ENCODE data around the gene EFCAB14. TPM values are rescaled to one million over a fixed set of nuclear protein-coding genes. Genes with fewer than 3 reads are reported as not detected.
"Not testable (repeated sequence)": the region's sequence is repeated elsewhere in the genome, so short reads cannot be mapped to it uniquely, and the experiment has no call there.

Gene EFCAB14
- total and polyA plus RNA-seq, 7 donors, result 36.9 to 72.0 (median 63.1) TPM

DNA sequence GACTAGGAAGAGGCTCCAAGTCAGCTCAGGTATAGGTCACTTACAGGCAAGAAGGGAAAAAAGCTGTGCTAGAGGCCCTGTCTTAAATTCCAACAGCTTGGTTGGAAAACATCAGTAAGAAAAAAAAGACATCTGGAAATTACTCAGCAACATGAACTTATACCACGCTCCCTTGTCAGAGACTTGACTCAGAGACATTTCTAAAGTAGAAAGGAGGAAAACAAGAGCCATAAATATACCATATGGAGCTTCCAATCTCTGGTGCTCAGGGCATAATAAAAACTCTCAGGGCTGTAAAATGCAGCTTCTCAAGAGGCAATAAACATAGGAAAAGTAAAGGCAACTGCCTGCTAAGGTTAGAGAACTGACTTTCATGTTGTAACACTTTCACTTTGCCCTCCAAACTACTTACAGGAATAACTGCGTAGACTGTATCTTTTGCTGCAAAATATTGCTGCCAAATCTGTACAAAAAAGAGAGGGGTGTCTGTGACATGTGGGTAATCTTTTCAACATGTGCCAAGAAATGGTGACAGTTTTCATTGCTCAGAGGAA is 65.4 kb downstream of the EFCAB14 start:
- Histone ChIP-seq H3K4me1 (peaks cover 0 to 33% (median 9%) of the 10 kb centered on the region in 4 donors), H3K9me3 (peaks cover 0 to 5% (median 0%) of the 10 kb centered on the region in 4 donors), H3K36me3 (peaks cover 9 to 56% (median 18%) of the 10 kb centered on the region in 4 donors), H3K4me3 (peak overlapping the region; percentile 11 to 24 (median 22)), H3K27ac (peak overlapping the region; percentile 67 to 73 (median 71)), H3K27me3 (no peaks in the 10 kb centered on the region)
- TF ChIP-seq EP300 (IDR thresholded peaks at IDR 0.05) (no peak), POLR2A (IDR thresholded peaks at IDR 0.05) (no peak), POLR2AphosphoS5 (IDR thresholded peaks at IDR 0.05) (peak in 1 of 4 donors; percentile 34), CTCF (IDR thresholded peaks at IDR 0.05) (no peak)
- no peak for DNase-seq
- intact Hi-C loops (cut with DNase I), result no loop called here
- 15 to 57% methylated on average over 2 of the region's 2 CpGs for WGBS, 2 donors

GRCh38 chr1:46652321-46653100 is 66.4 kb downstream of the EFCAB14 start:
- peak overlapping the region; percentile 67 to 73 (median 71) for H3K27ac ChIP-seq
- H3K36me3 ChIP-seq, result peaks cover 4 to 48% (median 14%) of the 10 kb centered on the region in 4 donors
- intact Hi-C loops (cut with DNase I), result no loop called here
- WGBS, 2 donors, result 42 to 60% methylated on average over 6 of the region's 6 CpGs
- H3K4me3 ChIP-seq, result no peak overlapping the region
- no peaks in the 10 kb centered on the region for H3K27me3 ChIP-seq
- peaks cover 0 to 33% (median 9%) of the 10 kb centered on the region in 4 donors for H3K4me1 ChIP-seq
- DNase-seq, result no peak
- TF ChIP-seq CTCF (IDR thresholded peaks at IDR 0.05), result no peak
- no peak for TF ChIP-seq POLR2A (IDR thresholded peaks at IDR 0.05)
- no peak for TF ChIP-seq POLR2AphosphoS5 (IDR thresholded peaks at IDR 0.05)
- TF ChIP-seq EP300 (IDR thresholded peaks at IDR 0.05), result no peak
- H3K9me3 ChIP-seq, result peaks cover 0 to 5% (median 0%) of the 10 kb centered on the region in 4 donors

- H3K27ac ChIP-seq; H3K27me3 ChIP-seq; H3K9me3 ChIP-seq; H3K4me3 ChIP-seq; intact Hi-C loops (cut with DNase I); DNase-seq: not testable (repeated sequence)
- Histone ChIP-seq H3K36me3 (peaks cover 4 to 48% (median 14%) of the 10 kb centered on the region in 4 donors), H3K4me1 (peaks cover 0 to 20% (median 7%) of the 10 kb centered on the region in 4 donors)
- 71 to 86% methylated on average over 3 of the region's 3 CpGs for WGBS, 2 donors
These were observed 67.8 kb downstream of the EFCAB14 start for GRCh38 chr1:46651152-46651551.

DNA sequence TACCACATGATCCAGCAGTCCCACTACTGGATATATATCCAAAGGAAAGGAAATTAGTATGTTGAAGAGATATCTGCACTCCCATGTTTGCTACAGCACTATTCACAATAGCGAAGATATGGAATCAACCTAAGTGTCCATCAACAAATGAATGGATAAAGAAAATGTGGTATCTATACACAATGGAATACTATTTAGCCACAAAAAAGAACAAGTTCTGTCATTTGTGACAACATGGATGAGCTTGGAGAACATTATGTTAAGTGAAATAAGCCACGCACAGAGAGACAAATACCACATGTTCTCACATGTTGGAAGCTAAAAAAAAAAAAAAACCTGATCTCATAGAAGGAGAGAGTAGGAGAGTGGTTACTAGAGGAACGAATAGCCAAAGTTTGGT is 68.4 kb downstream of the EFCAB14 start:
- H3K4me3 ChIP-seq, result no peak overlapping the region
- H3K36me3 ChIP-seq, result peaks cover 4 to 48% (median 13%) of the 10 kb centered on the region in 4 donors
- no peak overlapping the region for H3K27ac ChIP-seq
- no peak for DNase-seq
- H3K4me1 ChIP-seq, result peaks cover 0 to 16% (median 7%) of the 10 kb centered on the region in 4 donors
- WGBS, 2 donors, result 64 to 99% methylated on average over 3 of the region's 3 CpGs
- peaks cover 0 to 5% (median 0%) of the 10 kb centered on the region in 4 donors for H3K9me3 ChIP-seq
- TF ChIP-seq CTCF (IDR thresholded peaks at IDR 0.05), result no peak
- no peak for TF ChIP-seq EP300 (IDR thresholded peaks at IDR 0.05)
- no peak for TF ChIP-seq POLR2AphosphoS5 (IDR thresholded peaks at IDR 0.05)
- TF ChIP-seq POLR2A (IDR thresholded peaks at IDR 0.05), result no peak
- intact Hi-C loops (cut with DNase I), result no loop called here
- no peaks in the 10 kb centered on the region for H3K27me3 ChIP-seq

- no peak overlapping the region for H3K27ac ChIP-seq
- intact Hi-C loops (cut with DNase I), result no loop called here
These were observed 69.2 kb downstream of the EFCAB14 start for GRCh38 chr1:46649764-46650163.

More at GRCh38 chr1:46649764-46650163, 69.2 kb downstream of the EFCAB14 start:
- Histone ChIP-seq H3K4me3 (no peak overlapping the region), H3K36me3 (peaks cover under 1 to 44% (median 10%) of the 10 kb centered on the region in 4 donors), H3K9me3 (peaks cover 0 to 5% (median 0%) of the 10 kb centered on the region in 4 donors), H3K4me1 (peaks cover 0 to 19% (median 10%) of the 10 kb centered on the region in 4 donors), H3K27me3 (no peaks in the 10 kb centered on the region)
- DNase-seq, result no peak
- 97% methylated on average over 2 of the region's 2 CpGs for WGBS, 2 donors
- no peak for TF ChIP-seq POLR2A (IDR thresholded peaks at IDR 0.05)
- no peak for TF ChIP-seq CTCF (IDR thresholded peaks at IDR 0.05)
- no peak for TF ChIP-seq EP300 (IDR thresholded peaks at IDR 0.05)
- no peak for TF ChIP-seq POLR2AphosphoS5 (IDR thresholded peaks at IDR 0.05)

Measured in sigmoid colon (tissue), 7 donors.